NCI-H1092 (cell line): ENCODE data around the gene ANKRD33.
"Not testable (repeated sequence)": the region's sequence is repeated elsewhere in the genome, so short reads cannot be mapped to it uniquely, and the experiment has no call there.

Experiments used
- DNase-seq: peaks from one replicate; lab custom pipeline; 2025; lab: John Stamatoyannopoulos, UW

The ANKRD33 gene

GRCh38 chr12:51883295-51883694 lies 4.6 kb upstream of the ANKRD33 start:
- DNase-seq: no peak

GRCh38 chr12:51883998-51884675 lies 3.8 kb upstream of the ANKRD33 start:
- no peak for DNase-seq

GRCh38 chr12:51884676-51885229 lies 3.1 kb upstream of the ANKRD33 start:
- DNase-seq: no peak

GRCh38 chr12:51885294-51886020 lies 2.4 kb upstream of the ANKRD33 start:
- not testable (repeated sequence) for DNase-seq

GRCh38 chr12:51886021-51886710 lies 1.7 kb upstream of the ANKRD33 start:
- DNase-seq: no peak

- DNase-seq: no peak
Measured at GRCh38 chr12:51888316-51889215, 663 bp downstream of the ANKRD33 start.

- no peak for DNase-seq
Measured at GRCh38 chr12:51889216-51890132, 1.6 kb downstream of the ANKRD33 start.

- no peak for DNase-seq
Measured at GRCh38 chr12:51890133-51890464, 2.2 kb downstream of the ANKRD33 start.

GRCh38 chr12:51890511-51891171 lies 2.7 kb downstream of the ANKRD33 start:
- no peak for DNase-seq

- no peak for DNase-seq
Measured at GRCh38 chr12:51891843-51892242, 3.9 kb downstream of the ANKRD33 start.

- DNase-seq: no peak
Measured at GRCh38 chr12:51893786-51894185, 5.9 kb downstream of the ANKRD33 start.

- DNase-seq: no peak
Measured at GRCh38 chr12:51895378-51896135, 7.7 kb downstream of the ANKRD33 start.

- DNase-seq: no peak
Measured at GRCh38 chr12:51896236-51896635, 8.3 kb downstream of the ANKRD33 start.

GRCh38 chr12:51897181-51897580 lies 9.3 kb downstream of the ANKRD33 start:
- no peak for DNase-seq

- DNase-seq: no peak
Measured at GRCh38 chr12:51898506-51898905, 10.6 kb downstream of the ANKRD33 start.

- DNase-seq: no peak
Measured at GRCh38 chr12:51898937-51899336, 11.0 kb downstream of the ANKRD33 start.

GRCh38 chr12:51900323-51900889 lies 12.5 kb downstream of the ANKRD33 start:
- no peak for DNase-seq

GRCh38 chr12:51901121-51901817 lies 13.4 kb downstream of the ANKRD33 start:
- DNase-seq: no peak
